Stomach (tissue), 9 donors: ENCODE measurements around the gene CSMD2. TPM values are rescaled to one million over a fixed set of nuclear protein-coding genes. Genes with fewer than 3 reads are reported as not detected.

Experiments used
- DNase-seq, 2 donors: peaks; one replicate each; pipeline versions ENCODE4 v3.0.0 to v3.0.0-alpha.2; 2013 to 2019
- H3K27ac ChIP-seq, 5 donors: fragments of 200-600 bp in 4 of 5; sonication (generic) in 4 of 5; one replicate each; pipeline ENCODE4 v1.5.1; 2013 to 2019; ENCODE audit warnings: mild to moderate bottlenecking in 1 of 5, moderate library complexity in 1 of 5
- H3K27me3 ChIP-seq, 3 donors: fragments of 200-600 bp; sonication (generic); one replicate each; pipeline ENCODE4 v1.5.1; 2017 to 2019; ENCODE audit warnings: mixed run types in 1 of 3
- H3K36me3 ChIP-seq, 4 donors: fragments of 200-600 bp; sonication (generic); 1 replicate in 3 of 4; 2 replicates in 1 of 4; pipeline ENCODE4 v1.5.1; 2016 to 2019
- H3K4me1 ChIP-seq, 4 donors: fragments of 200-600 bp; sonication (generic); one replicate each; pipeline ENCODE4 v1.5.1; 2016 to 2019
- H3K4me3 ChIP-seq, 4 donors: fragments of 200-600 bp; sonication (generic) in 3 of 4; one replicate each; pipeline ENCODE4 v1.5.1; 2016 to 2019; ENCODE audit warnings: mild to moderate bottlenecking in 1 of 4
- H3K9me3 ChIP-seq, 4 donors: fragments of 200-600 bp; sonication (generic); one replicate each; pipeline ENCODE4 v1.5.1; 2016 to 2019
- CTCF ChIP-seq, 7 experiments: fragments of 450-650 bp in 4 of 7; fragments of 200-600 bp in 3 of 7; sonication (generic) in 3 of 7; IDR thresholded peaks; one replicate each; pipeline ENCODE4 v1.5.1; 2016 to 2019; ENCODE audit warnings: antibody characterized with exemption in 7 of 7, control low read depth in 2 of 7, mild to moderate bottlenecking in 1 of 7
- EP300 ChIP-seq: sonication (generic); formaldehyde crosslinking; IDR thresholded peaks from one replicate; pipeline ENCODE4 v1.6.1; 2017; ENCODE audit warnings: antibody characterized with exemption
- POLR2A ChIP-seq, 4 donors: fragments of 450-650 bp; IDR thresholded peaks; one replicate each; pipeline ENCODE4 v1.6.1; 2016; ENCODE audit warnings: antibody characterized with exemption in 4 of 4, control low read depth in 2 of 4, mild to moderate bottlenecking in 1 of 4, moderate library complexity in 1 of 4
- POLR2AphosphoS5 ChIP-seq, 3 donors: sonication (generic); formaldehyde crosslinking; IDR thresholded peaks; one replicate each; pipeline ENCODE4 v1.6.1; 2016; ENCODE audit warnings: antibody characterized with exemption in 3 of 3
- WGBS, 5 donors: extraction: QIAGEN DNeasy Blood & Tissue Kit in 3 of 5; methylation state at CpG; one replicate each; pipeline versions ENCODE4 v1.1.5 to v1.1.7; 2013 to 2018; 5-methylcytosine and 5-hydroxymethylcytosine counted together
- intact Hi-C: fragments of 100-400 bp; cut with DNase I; formaldehyde crosslinking; loops from one replicate; pipeline ENCODE4 v1.15.1; 2023; ENCODE audit warnings: low total_unique reads
- polyA plus RNA-seq, 3 donors: library from polyadenylated mRNA; stranded (reverse); fragments of 200-250 nt; gene quantifications; one replicate each; pipeline ENCODE4 v1.2.3, GENCODE V29; 2013
- total RNA-seq, 5 donors: library from RNA; depleted of rRNA; stranded (reverse); fragments of >200 nt; gene quantifications; one replicate each; pipeline versions ENCODE4 v1.1.0 to v1.2.3, GENCODE V29; 2014 to 2016
- donor health status: healthy with polysubstance abuse.
- donor health status: Bipolar disorder and iron deficiency.
- donor health status: healthy.

CSMD2 gene
- total and polyA plus RNA-seq, 8 donors: 0.10 to 3.5 (median 0.37) TPM; not detected in 1

GRCh38 chr1:33916786-33917185 lies 248.2 kb downstream of the CSMD2 start:
- DNase-seq: no peak
- H3K27me3 ChIP-seq: peaks cover 0 to 16% (median 0%) of the 10 kb centered on the region in 3 donors
- 83 to 90% (median 87%) methylated on average over 11 of the region's 11 CpGs for WGBS, 5 donors
- no peaks in the 10 kb centered on the region for H3K9me3 ChIP-seq
- H3K4me1 ChIP-seq: no peaks in the 10 kb centered on the region
- no peak overlapping the region for H3K27ac ChIP-seq
- no peaks in the 10 kb centered on the region for H3K36me3 ChIP-seq
- TF ChIP-seq POLR2A (IDR thresholded peaks at IDR 0.05) (no peak), POLR2AphosphoS5 (IDR thresholded peaks at IDR 0.05) (no peak), EP300 (no peak), CTCF (IDR thresholded peaks at IDR 0.05) (no peak)
- H3K4me3 ChIP-seq: no peak overlapping the region
- intact Hi-C loops: no loop called here

- intact Hi-C loops: no loop called here
- Histone ChIP-seq H3K9me3 (no peaks in the 10 kb centered on the region), H3K36me3 (no peaks in the 10 kb centered on the region), H3K4me3 (no peak overlapping the region), H3K27me3 (peaks cover 0 to 24% (median 0%) of the 10 kb centered on the region in 3 donors), H3K27ac (no peak overlapping the region), H3K4me1 (no peaks in the 10 kb centered on the region)
- WGBS, 5 donors: 42 to 57% (median 50%) methylated on average over 2 of the region's 2 CpGs
- TF ChIP-seq POLR2A (IDR thresholded peaks at IDR 0.05) (no peak), POLR2AphosphoS5 (IDR thresholded peaks at IDR 0.05) (no peak), CTCF (IDR thresholded peaks at IDR 0.05) (no peak), EP300 (no peak)
- no peak for DNase-seq
Measured at GRCh38 chr1:33914531-33914930, 250.5 kb downstream of the CSMD2 start.

- no peaks in the 10 kb centered on the region for H3K36me3 ChIP-seq
- intact Hi-C loops: no loop called here
- H3K27me3 ChIP-seq: peaks cover 0 to 21% (median 0%) of the 10 kb centered on the region in 3 donors
- H3K9me3 ChIP-seq: no peaks in the 10 kb centered on the region
- WGBS, 5 donors: 77 to 87% (median 80%) methylated on average over 11 of the region's 11 CpGs
- TF ChIP-seq POLR2A (IDR thresholded peaks at IDR 0.05) (no peak), CTCF (IDR thresholded peaks at IDR 0.05) (no peak), POLR2AphosphoS5 (IDR thresholded peaks at IDR 0.05) (no peak)
- H3K27ac ChIP-seq: no peak overlapping the region
- no peak for DNase-seq
- H3K4me3 ChIP-seq: no peak overlapping the region
- peaks cover 0 to under 1% (median 0%) of the 10 kb centered on the region in 4 donors for H3K4me1 ChIP-seq
Measured at GRCh38 chr1:33908324-33908956, 256.6 kb downstream of the CSMD2 start.

- DNase-seq: no peak
- Histone ChIP-seq H3K27me3 (peaks cover 0 to 9% (median 0%) of the 10 kb centered on the region in 3 donors), H3K36me3 (no peaks in the 10 kb centered on the region), H3K4me1 (peaks cover 9 to 12% (median 10%) of the 10 kb centered on the region in 4 donors), H3K9me3 (no peaks in the 10 kb centered on the region), H3K4me3 (no peak overlapping the region), H3K27ac (no peak overlapping the region)
- 69 to 82% (median 72%) methylated on average over 1 of the region's 1 CpG for WGBS, 5 donors
- intact Hi-C loops: no loop called here
- no peak for TF ChIP-seq POLR2A (IDR thresholded peaks at IDR 0.05)
- TF ChIP-seq EP300: no peak
- TF ChIP-seq CTCF (IDR thresholded peaks at IDR 0.05): no peak
- TF ChIP-seq POLR2AphosphoS5 (IDR thresholded peaks at IDR 0.05): no peak
Measured at GRCh38 chr1:33906156-33906555, 258.9 kb downstream of the CSMD2 start.
